Stimulated activated CD8-positive, alpha-beta memory T cell treated with anti-CD3 and anti-CD28 coated beads, Interleukin-12 subunit alpha, Interleukin-12 subunit beta, amount 100 ng/mL, for 4 hours (primary cell): ENCODE measurements around the gene LINGO3.

Experiments used
- DNase-seq: peaks from one replicate; pipeline ENCODE4 v3.0.0-alpha.2; 2020; ENCODE audit warnings: low read depth

LINGO3 gene

DNA sequence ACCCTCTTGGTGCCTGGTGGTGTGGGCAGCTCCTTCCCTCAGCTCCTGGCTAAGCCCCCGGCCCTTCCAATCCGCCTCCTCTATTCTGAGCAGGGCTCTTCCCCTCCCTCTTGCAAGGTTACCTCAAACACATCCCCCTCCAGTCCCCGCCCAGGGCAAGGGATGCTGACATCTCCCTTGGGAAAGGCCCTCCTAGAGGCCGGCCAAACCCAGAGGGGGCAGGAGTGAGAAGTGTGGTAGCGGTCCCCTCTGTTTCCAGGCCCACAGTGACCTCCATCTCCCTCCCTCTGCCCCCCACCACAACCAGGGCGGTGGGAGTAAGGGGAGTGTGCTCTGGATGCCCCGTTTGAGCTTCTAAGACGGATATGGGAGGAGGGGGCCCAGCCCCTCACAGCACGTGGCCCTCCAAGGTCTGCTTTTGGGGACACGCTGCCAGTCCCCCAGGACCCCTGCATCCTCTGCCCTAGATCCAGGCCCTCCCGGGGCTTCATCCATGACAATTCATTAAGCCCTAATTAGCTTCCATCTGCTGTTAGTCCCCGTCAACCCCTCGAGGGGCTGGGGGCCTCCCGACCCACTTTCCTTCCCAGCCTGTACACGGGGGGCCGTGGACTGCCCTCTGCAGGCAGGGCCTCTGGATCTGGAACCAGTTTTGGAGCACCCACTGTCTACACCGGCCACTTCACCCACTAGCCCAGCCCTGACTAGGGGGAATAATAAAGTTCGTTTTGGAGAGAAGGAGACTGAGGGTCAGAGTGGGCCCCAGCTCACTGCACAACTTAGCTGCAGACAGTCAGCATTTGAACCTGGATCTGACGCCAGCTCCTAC, 2.3 kb downstream of the LINGO3 start:
- DNase-seq, result no peak

DNA sequence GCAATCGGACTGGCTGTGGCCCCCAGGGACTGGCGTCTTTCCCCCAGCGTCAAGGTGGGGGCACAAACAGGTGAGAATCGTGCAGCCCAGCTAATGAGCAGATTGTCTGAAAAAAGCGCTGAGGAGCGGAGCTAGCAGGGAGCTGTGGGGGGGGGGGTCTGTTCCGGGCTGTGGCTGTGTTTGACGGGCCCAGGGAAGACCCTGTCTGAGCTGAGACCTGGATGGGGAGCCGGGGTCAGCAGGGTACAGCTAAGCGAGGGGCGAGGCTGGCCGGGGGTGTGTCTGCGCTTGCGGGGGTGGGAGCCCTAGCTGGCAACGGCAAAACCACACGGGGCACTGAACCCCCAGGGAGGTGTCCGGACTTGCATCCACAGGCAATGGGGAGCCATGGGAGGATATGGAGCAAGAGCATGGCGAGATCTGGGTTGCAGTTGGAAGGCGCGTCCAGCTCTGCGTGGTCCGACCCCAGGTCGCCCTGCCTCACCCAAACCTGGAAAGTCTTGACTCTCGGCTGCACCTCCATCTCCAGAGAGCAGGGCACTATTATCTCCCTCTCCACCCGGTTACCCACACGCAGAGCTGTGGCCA, 4.6 kb downstream of the LINGO3 start:
- DNase-seq, result no peak

DNA sequence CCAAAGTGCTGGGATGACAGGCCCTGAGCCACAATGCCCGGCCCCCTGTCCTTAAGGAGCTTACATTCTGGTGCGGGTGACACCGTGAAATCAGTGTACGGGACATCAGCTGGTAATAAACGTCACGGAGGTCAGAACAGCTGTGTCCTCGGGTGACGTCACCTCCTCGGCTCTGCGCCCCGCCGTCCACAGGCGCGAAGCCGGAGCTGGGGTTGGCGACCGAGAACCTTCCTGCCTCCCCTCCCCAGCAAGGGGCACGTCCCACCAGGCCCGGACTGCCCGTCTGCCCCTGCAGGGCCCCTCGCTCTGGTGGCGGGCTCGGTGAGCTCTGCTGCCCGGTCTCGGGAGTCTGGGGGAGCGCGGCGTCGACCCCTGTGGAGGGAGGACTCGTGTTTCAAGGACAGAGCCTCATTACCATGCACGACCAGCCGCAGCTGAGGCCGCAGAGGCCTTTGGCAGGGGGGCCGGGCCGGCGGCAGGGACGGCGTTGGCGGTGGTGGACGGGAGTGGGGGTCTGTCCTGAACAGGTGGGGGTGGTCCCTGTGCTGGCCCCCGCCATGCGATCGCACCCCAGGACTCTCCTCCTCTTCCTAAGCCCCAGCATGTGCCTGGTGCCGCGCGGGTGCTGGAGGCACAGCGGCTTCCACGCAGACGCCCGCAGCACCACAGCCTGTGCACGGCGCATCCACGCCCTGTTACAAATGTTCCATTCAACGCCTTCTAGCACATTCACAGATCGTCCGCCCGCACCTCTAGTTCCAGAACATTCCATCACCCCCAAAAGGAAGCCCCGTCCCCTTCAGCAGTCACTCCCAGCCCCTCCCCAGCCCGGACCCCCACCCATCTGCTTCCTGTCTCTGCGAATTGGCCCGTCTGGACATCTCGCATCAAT, 5.4 kb downstream of the LINGO3 start:
- DNase-seq, result no peak

DNA sequence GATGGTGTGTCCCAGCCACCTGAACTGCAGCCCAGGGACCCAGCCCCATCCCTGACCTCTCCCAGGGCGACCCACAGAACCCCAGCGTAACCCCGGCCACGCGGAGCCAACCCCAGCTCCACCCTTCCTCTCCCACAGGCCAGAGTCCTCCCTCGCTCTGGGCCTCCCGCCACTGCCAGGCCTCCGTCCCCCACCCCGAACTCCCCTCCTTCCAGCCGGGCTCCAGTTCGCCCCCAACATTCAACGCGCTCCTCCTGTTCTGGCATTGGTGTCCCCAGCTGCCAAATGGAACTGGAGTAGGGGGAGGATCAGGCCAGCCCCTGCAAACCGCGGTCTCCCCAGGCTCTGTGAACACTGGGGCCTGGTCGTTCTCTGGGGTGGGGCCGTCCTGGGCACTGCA, 7.4 kb downstream of the LINGO3 start:
- DNase-seq, result no peak

DNA sequence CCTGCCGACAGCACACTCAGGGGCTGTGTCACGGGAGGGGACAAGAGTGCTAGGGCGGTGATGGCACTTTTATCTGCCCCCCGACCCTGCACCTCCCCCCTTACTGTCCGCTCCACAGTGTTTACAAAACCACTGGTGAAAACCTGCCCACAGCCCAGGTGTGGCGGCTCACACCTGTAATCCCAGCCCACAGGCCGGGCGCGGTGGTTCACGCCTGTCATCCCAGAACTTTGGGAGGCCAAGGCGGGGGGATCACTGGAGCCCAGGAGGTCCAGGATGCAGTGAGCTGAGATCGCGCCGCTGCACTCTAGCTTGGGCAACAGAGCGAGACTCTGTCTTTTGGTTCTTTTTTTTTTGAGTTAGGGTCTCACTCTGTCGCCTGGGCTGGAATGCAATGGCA, 11.8 kb downstream of the LINGO3 start:
- DNase-seq, result no peak

DNA sequence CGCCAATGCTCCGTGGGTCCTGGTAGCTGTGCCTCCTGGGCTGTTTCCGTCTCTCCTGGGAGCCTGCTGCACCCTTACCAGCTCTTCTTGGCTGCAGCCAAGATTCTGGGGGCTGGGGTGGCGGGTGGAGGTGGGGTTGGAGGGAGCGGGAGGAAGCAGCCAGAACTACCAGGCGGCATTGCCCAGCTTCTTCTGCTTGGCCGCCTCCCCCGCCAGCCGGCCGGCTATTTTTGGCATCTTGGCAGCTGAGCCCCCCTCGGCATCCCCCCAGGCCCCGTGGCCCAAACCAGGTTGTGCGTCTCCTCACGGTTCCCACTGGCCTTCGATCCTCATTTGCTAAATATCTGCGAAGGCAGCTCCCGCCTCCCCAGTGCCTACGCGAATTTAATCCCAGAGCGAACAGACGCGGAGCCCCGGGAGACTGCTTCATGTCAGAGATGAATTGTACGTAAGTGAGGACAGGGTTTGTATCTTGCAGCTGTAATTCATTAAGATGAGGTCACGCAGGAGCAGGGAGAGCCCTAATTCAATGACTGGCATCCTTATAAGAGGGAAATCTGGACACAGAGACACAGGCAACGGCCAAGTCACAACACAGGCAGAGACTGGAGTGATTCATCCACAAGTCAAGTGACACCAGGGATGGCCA, 13.1 kb downstream of the LINGO3 start:
- no peak for DNase-seq

DNA sequence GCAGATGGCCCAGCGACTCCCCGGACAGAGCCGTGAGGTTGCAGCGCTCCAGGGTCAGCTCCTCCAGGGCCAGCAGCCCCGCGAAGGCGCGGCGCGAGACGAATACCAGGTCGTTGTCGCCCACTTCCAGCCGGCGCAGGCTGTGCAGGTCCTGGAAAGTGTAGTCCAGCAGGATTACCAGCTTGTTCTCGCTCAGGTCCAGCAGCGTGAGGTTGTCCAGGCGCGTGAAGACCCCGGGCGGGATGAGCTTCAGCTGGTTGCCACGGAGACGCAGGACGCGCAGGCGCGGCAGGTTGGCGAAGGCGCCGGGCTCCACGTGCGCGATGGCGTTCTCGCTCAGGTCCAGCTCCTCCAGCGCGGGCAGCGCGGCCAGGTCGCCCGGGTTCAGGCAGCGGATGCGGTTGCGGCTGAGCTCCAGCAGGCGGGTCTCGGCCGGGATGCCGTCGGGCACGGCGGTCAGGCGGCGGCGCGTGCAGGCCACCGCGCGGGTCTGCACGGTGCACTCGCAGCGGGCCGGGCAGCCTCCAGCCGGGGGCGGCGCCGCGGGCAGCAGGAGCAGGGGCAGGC, 16.7 kb downstream of the LINGO3 start:
- no peak for DNase-seq

DNA sequence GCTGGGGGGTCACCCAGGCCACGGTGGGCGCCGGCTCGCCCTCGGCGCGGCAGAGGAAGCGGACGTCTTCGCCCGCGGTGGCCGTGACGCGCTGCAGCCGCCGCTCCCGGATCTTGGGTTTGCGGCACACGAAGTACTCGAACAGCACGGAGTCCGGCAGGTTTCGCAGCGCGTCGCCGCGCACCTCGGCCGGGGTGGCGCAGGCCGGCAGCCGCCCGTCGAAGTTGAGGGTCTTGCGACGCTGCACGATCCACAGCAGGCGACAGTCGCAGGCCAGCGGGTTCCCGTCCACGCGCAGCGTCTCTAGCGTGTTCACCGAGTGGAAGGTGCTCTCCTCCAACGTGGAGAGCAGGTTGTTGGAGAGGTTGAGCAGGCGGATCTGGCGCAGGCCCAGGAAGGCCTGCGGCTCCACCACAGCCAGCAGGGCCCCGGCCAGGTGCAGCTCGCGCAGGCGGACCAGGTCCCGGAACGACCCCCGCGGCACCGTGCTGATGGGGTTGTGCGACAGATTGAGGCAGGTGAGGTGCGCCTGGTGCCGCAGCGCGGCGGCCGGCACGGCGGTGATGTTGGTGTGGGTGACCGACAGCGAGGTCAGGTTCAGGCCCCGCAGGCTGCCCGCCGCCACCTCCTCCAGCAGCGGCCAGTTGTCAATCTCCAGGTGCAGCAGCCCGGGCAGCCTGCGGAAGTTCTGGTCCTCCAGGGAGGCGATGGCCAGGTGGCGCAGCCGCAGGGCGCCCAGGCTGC, 17.3 kb downstream of the LINGO3 start:
- no peak for DNase-seq

DNA sequence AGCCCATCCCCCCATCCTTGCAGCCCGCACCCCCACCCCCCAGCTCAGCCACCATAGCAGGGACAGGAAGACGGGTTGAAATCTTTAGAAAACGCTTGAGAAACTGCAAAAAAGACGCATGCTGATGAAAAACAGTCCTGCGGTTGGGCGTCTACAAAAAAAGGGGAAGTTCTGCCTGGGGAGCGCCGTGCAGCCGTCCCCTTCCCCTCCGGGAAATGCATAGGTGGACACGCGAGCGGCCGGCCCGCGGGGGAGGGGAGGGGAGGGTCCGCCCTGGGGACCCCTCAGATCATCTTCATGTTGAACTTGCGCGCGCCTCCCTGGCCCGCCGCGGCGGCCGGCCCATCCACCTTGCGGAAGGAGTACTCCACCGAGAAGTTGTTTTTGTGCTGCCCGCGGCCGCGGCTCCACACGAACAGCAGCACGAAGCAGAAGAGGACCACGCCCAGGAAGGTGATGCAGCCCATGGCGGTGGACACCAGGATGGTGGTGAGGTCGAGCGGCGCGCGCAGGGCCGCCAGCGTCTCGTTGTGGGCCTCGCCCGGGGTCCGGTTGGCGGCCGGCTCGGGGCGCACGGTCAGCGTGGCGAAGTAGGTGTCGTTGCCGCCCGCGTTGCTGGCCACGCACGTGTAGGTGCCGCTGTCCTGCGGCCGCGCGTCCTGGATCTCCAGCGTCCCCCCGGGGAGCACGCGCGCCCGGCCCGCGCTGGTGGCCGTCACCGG, 18.1 kb downstream of the LINGO3 start:
- DNase-seq, result no peak

DNA sequence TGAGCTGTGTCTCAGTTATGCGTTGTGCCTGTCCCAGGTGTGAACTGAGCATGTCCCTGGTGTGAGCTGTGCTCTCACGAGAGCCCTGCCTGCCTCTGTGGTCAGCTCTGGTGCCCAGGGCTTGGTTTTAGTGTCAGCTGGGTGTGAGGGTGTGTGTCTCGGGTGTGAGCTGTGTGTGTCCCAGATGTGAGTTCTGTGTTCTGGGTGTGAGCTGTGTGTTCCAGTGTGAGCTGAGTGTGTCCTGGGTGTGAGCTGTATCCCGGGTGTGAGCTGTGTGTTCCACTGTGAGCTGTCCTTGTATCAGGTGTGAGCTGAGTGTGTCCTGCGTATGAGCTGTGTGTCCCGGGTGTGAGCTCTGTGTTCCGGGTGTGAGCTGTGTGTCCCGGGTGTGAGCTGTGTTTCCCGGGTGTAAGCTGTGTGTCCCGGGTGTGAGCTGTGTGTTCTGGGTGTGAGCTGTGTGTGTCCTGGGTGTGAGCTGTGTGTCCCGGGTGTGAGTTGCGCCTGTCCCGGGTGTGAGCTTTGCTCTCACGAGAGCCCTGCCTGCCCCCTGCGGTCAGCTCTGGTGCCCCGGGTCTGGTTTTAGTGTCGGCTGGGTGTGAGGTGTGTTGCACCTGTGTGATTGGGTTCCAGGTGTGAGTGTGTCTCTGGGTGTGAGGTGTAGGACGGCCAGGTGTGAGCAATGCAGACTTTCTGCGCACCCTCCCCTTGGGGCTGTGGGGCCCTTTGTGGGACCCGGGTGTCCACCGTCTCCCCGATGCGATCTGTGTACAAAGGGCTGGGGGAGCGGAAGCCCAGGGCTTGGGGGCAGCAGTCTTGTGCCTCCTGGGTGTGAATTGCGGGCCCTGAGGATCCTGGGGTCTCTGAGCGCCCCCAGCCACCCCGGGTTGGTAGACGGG, 18.9 kb downstream of the LINGO3 start:
- no peak for DNase-seq

DNA sequence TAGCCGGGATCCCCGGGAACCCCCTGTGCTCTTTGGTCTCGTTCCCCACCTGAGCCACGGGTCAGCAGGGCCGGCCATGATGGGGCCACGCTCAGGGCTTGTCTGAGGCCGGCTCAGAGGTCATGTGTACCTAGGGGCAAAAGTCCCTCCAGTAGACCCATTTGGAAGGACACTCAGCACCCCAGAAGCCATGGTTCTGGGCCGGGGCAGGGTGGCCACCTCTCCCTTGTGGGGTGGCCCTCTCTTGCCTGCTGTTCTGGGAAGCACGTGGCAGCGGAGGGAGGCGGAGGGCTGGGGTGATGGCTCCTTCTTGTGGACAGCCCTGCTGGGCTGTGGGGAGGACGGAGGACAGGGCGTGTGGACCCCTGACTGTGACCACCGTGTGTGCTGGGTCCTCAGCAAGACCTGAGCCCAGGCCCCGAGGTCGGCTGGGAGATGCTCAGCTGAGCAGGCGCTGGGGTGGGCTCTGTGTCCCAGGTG, 19.6 kb downstream of the LINGO3 start:
- DNase-seq, result no peak

DNA sequence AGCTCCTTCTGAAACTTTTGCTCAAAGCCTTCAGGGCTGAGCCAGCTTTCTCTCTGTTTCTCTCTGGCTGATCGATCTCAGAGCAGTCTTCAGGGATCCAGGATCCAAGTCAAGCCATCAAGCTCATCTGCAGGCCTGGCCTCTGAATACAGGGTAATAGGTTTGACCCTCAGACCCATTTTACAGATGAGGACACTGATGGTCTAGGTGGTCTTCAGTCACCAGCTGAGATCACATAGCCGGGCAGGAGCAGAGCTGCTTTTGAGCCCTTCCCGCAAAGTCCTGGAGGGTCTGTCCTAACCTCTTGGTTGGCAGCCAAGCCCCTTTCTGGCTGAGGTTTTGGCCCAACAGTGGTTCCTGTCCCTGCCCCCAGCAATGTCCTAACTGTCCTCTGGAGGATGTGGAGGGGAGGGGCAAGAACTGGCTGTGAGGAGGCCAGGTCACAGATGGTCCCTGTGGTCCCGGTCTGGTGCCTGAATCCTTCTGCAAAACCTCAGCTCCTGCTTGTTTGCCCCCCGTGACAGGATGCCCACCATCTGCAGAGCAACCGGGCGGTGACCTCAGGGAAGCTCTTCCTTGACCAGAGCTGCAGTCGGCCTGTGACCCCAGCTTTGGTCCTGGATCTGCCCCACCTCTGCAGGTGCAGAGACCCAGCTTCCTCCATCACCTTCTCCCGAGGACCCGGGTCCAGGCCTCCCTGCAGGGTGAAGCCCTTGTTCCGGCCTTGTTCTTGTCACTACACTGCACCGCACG, 20.2 kb downstream of the LINGO3 start:
- DNase-seq, result no peak

DNA sequence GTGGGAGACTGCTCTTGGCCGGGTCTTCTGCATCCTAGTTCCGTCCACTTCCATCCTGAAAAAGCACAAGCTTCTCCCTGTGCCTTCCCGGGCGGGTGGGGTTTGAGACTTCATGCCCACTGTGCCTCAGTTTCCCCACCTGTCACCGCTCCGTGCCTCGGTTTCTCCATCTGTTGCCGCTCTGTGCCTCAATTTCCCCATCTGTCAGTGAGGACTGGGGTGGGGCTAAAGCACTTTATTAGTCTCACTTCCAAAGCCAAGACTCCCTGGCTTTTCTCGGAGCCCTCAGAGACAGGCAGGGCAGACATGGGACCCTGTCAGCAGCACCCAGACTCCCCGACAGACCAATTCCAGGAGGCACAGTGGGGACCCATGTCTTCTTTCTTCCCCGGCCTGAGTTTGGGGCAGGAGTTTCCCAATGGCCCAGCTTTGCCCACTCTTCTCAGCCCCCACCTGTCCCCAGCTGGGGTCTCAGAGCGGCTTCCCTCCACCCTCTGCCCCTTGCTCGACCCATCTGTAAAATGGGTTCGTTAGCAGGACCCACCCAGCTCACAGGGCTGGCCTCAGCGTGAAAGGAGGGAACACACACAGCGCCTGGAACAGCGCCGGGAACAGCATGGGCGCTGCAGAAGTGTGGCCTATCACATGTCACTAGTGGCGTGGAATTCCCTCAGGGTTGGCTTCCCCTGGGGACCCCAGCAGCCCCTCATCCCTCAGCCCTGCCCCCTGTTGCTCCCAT, 21.4 kb downstream of the LINGO3 start:
- no peak for DNase-seq

DNA sequence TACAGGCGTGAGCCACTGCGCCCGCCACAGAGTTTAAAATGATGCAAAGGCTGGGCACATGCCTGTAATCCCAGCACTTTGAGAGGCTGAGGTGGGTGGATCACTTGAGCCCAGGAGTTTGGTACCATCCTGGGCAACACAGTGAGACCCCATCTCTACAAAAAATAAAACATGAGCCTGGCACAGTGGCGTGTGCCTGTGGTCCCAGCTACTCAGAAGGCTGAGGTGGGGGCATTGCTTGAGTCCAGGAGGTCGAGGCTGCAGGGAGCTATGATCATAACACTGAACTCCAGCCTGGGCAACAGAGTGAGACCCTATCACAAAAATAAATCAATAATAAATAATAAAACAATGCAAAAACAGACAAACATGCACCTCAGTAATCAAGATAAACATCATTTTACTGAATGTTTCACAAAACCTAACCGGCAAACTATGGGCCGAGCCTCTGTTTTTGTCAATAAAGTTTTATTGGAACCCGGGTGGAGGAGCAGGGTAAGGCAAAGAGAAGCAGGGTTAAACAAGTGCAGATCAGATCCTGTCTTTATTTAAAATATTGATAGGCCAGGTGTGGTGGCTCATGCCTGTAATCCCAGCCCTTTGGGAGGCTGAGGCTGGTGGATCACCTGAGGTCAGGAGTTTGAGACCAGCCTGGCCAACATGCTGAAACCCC, 24.0 kb downstream of the LINGO3 start:
- no peak for DNase-seq

DNA sequence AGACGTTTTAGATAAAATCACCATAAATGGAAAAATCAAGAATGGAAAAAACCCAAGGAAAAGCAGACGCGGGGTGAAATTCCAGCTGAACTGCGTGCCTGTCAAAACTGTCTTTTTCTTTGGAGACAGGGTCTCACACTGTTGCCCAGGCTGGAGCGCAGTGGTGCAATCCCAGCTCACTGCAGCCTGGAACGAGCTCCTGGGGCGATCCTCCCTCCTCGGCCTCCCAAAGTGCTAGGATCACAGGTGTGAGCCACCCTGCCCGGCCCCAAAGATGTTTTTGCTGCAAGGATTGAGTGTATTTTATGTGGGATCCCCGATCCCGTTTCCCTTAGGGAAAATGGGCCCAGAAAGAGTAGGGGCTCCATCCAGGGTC, 25.1 kb downstream of the LINGO3 start:
- DNase-seq, result no peak

DNA sequence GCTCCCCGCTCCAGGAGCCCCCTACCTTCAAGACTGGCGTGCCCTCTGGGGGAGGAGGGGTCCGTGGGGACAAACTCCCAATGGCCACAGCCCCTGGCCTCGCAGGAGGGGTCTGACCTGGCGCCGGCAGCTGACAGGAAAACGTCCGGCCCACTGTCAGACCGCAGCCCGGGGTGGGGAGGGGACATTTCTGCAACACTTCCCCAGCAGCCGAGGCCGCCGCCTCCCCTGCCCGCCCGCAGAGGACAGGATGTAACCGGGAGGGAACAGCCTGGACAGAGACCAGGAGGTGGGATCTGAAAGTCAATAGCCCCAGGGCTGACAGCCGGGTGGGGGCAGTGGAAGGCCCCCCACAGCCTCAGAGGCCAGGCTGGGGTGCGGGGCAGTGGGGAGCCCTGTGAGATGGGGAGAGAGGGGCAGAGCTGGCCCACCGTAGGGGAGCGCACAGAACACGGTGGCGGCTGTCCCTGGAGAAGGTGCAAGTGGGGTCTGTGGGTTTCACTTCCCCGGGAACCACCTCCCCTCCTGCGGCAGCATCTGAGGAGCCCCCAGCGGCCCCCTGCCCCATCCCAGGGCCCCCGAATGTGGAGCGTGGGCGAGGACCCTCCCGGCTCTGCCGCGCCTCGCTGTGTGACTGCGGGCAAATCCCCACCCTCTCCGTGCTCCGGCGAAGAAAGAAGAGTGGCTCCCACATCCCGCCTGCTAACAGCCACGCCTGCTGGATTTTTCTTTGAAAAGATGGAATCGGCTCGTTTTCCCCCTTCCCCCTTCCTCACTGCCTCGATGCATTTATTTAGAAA, 25.7 kb downstream of the LINGO3 start, which contains the start of gene PEAK3:
PEAK3 (minus strand) TSS at position 114 of the 800 bp plus-strand sequence. CDS start 1,244 bp downstream, outside the sequence.
- no peak for DNase-seq
